Astrocyte (in vitro differentiated cells and primary cell): ENCODE results near the gene NAV2. TPM values are rescaled to one million over a fixed set of nuclear protein-coding genes. Genes with fewer than 3 reads are reported as not detected.

Source experiments
- DNase-seq: peaks from one replicate; pipeline ENCODE4 v3.0.0-alpha.2; 2010; ENCODE audit warnings: low read depth
- FAIRE-seq: peaks from 2 replicates; lab custom pipeline; 2011; peaks lifted over from hg19 to GRCh38; lab: Jason Lieb, UNC
- H2AFZ ChIP-seq: 2 replicates; pipeline ENCODE4 v1.6.0; 2012; ENCODE audit warnings: low read depth, low read length, inconsistent platforms
- H3K27ac ChIP-seq: 2 replicates; pipeline ENCODE4 v1.5.1; 2011; ENCODE audit warnings: low read depth, low read length, inconsistent platforms
- H3K27me3 ChIP-seq: 2 replicates; pipeline ENCODE4 v1.6.0; 2011; ENCODE audit warnings: low read length, inconsistent platforms; ENCODE audit not compliant: insufficient read depth
- H3K36me3 ChIP-seq: 2 replicates; pipeline ENCODE4 v1.5.1; 2011; ENCODE audit warnings: low read length, inconsistent platforms; ENCODE audit not compliant: insufficient read depth
- H3K4me1 ChIP-seq: 2 replicates; pipeline ENCODE4 v1.5.1; 2011; ENCODE audit warnings: low read length, inconsistent platforms; ENCODE audit not compliant: insufficient read depth
- H3K4me2 ChIP-seq: 2 replicates; pipeline ENCODE4 v1.6.0; 2012; ENCODE audit warnings: low read length, inconsistent platforms
- H3K4me3 ChIP-seq: 2 replicates; pipeline ENCODE4 v1.5.1; 2011; ENCODE audit warnings: low read depth, mild to moderate bottlenecking, low read length, inconsistent platforms; ENCODE audit not compliant: insufficient read depth
- H3K79me2 ChIP-seq: 2 replicates; pipeline ENCODE4 v1.6.0; 2012; ENCODE audit warnings: mild to moderate bottlenecking, low read length, inconsistent platforms; ENCODE audit not compliant: insufficient read depth
- H3K9ac ChIP-seq: 2 replicates; pipeline ENCODE4 v1.6.0; 2012; ENCODE audit warnings: mild to moderate bottlenecking, low read length, inconsistent platforms
- H3K9me3 ChIP-seq: 2 replicates; pipeline ENCODE4 v1.5.1; 2012; ENCODE audit warnings: low read depth, mild to moderate bottlenecking, low read length, inconsistent platforms; ENCODE audit not compliant: insufficient read depth
- H4K20me1 ChIP-seq: 2 replicates; pipeline ENCODE4 v1.6.0; 2012; ENCODE audit warnings: low read length, inconsistent platforms; ENCODE audit not compliant: insufficient read depth
- H3K27ac Mint-ChIP-seq: one replicate; pipeline ENCODE4 v1.8.0; 2021; ENCODE audit warnings: mild to moderate bottlenecking, mixed read lengths; ENCODE audit not compliant: unreplicated experiment
- H3K27me3 Mint-ChIP-seq: one replicate; pipeline ENCODE4 v1.8.0; 2021; ENCODE audit warnings: low read depth, mixed read lengths; ENCODE audit not compliant: unreplicated experiment
- H3K36me3 Mint-ChIP-seq: one replicate; pipeline ENCODE4 v1.8.0; 2021; ENCODE audit warnings: low read depth, mixed read lengths; ENCODE audit not compliant: unreplicated experiment
- H3K4me1 Mint-ChIP-seq: one replicate; pipeline ENCODE4 v1.8.0; 2021; ENCODE audit warnings: low read depth, mixed read lengths; ENCODE audit not compliant: unreplicated experiment
- H3K4me3 Mint-ChIP-seq: one replicate; pipeline ENCODE4 v1.8.0; 2021; ENCODE audit warnings: mild to moderate bottlenecking, moderate library complexity, mixed read lengths; ENCODE audit not compliant: unreplicated experiment
- H3K9me3 Mint-ChIP-seq: one replicate; pipeline ENCODE4 v1.8.0; 2021; ENCODE audit warnings: mild to moderate bottlenecking, mixed read lengths; ENCODE audit not compliant: unreplicated experiment
- CTCF ChIP-seq: IDR thresholded peaks from 2 replicates; pipeline ENCODE4 v1.5.1; 2011; ENCODE audit warnings: low read depth, mild to moderate bottlenecking, inconsistent platforms, low read length, moderate library complexity; ENCODE audit not compliant: insufficient read depth
- EZH2 ChIP-seq: IDR thresholded peaks from 2 replicates; pipeline ENCODE4 v1.6.1; 2012; ENCODE audit warnings: mild to moderate bottlenecking, low read length, inconsistent platforms; ENCODE audit not compliant: insufficient read depth
- total RNA-seq: library from RNA; stranded (reverse); gene quantifications from 2 replicates; pipeline ENCODE4 v1.2.1, GENCODE V29; 2021

NAV2 gene
- total RNA-seq, 1 donor from 2014 or later = 20.6 TPM

- no peak for FAIRE-seq
- Histone ChIP-seq H3K4me3 (no peak overlapping the region), H3K79me2 (no peaks in the 10 kb centered on the region), H4K20me1 (no peaks in the 10 kb centered on the region), H3K4me1 (no peaks in the 10 kb centered on the region), H3K27ac (no peak overlapping the region), H3K4me2 (no peak overlapping the region), H3K9ac (no peak overlapping the region), H3K36me3 (no peaks in the 10 kb centered on the region), H2AFZ (no peak overlapping the region), H3K27me3 (no peaks in the 10 kb centered on the region), H3K9me3 (no peaks in the 10 kb centered on the region)
- peaks cover 39% of the 10 kb centered on the region for H3K27me3 Mint-ChIP-seq
- no peaks in the 10 kb centered on the region for H3K4me1 Mint-ChIP-seq
- no peak overlapping the region for H3K4me3 Mint-ChIP-seq
- no peak for TF ChIP-seq CTCF
- no peak for TF ChIP-seq EZH2
- no peak for DNase-seq
- no peak overlapping the region for H3K27ac Mint-ChIP-seq
- peaks cover 2% of the 10 kb centered on the region for H3K9me3 Mint-ChIP-seq
- H3K36me3 Mint-ChIP-seq = peaks cover 2% of the 10 kb centered on the region
Observed at GRCh38 chr11:19696073-19696472, 16.6 kb upstream of the NAV2 start.

DNA sequence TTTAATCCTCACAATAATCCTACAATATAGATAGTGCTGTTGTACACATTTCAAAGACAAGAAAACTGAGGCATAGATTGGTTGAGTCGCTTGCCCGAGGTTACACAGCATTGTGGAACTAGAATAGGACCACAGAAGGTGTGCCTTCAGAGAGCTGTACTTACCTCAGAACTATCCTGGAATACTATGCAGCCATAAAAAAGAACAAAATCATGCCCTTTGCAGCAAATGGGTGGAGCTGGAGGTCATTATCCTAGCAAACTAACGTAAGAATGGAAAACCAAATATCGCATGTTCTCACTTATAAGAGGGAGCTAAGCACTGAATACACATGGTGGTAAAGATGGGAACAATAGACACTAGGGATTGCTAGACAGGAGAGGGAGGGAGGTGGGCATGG, 15.7 kb upstream of the NAV2 start:
- H3K27me3 Mint-ChIP-seq = peaks cover 47% of the 10 kb centered on the region
- Histone ChIP-seq H3K4me1 (no peaks in the 10 kb centered on the region), H3K4me2 (no peak overlapping the region), H3K9ac (no peak overlapping the region), H3K9me3 (no peaks in the 10 kb centered on the region), H3K4me3 (no peak overlapping the region), H3K79me2 (no peaks in the 10 kb centered on the region), H2AFZ (no peak overlapping the region), H3K36me3 (no peaks in the 10 kb centered on the region), H3K27ac (no peak overlapping the region), H4K20me1 (no peaks in the 10 kb centered on the region), H3K27me3 (no peaks in the 10 kb centered on the region)
- no peak overlapping the region for H3K4me3 Mint-ChIP-seq
- H3K27ac Mint-ChIP-seq = no peak overlapping the region
- DNase-seq = no peak
- no peaks in the 10 kb centered on the region for H3K4me1 Mint-ChIP-seq
- no peak for FAIRE-seq
- H3K36me3 Mint-ChIP-seq = no peaks in the 10 kb centered on the region
- TF ChIP-seq CTCF (no peak), EZH2 (no peak)
- H3K9me3 Mint-ChIP-seq = peaks cover 2% of the 10 kb centered on the region

DNA sequence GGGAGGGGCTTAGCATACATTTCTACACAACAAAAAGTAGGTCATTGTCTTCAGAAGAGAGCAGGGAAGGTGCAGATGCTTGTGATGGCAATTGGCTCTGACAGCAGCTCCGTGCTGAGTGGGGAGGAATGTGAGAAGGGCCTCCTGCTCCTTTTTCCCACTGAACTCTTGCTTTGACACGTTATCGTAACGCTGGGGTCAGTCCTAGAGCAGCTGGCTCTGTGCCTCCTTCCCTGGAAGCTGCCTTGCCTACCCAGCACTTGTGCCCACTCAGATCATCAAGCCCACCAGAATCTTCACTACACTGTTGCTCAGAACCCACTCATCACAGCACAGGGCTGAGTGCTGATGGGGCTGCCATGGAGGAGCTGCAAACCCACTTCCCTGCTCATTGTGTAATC, 14.9 kb upstream of the NAV2 start:
- DNase-seq (no peak), FAIRE-seq (no peak)
- Histone ChIP-seq H3K36me3 (no peaks in the 10 kb centered on the region), H2AFZ (no peak overlapping the region), H3K9me3 (no peaks in the 10 kb centered on the region), H3K79me2 (no peaks in the 10 kb centered on the region), H4K20me1 (no peaks in the 10 kb centered on the region), H3K4me1 (no peaks in the 10 kb centered on the region), H3K4me3 (no peak overlapping the region), H3K27me3 (no peaks in the 10 kb centered on the region), H3K27ac (no peak overlapping the region), H3K4me2 (no peak overlapping the region), H3K9ac (no peak overlapping the region)
- Mint-ChIP-seq H3K4me3 (no peak overlapping the region), H3K27me3 (peaks cover 43% of the 10 kb centered on the region), H3K36me3 (no peaks in the 10 kb centered on the region), H3K4me1 (no peaks in the 10 kb centered on the region), H3K9me3 (peaks cover 2% of the 10 kb centered on the region), H3K27ac (no peak overlapping the region)
- TF ChIP-seq CTCF = no peak
- no peak for TF ChIP-seq EZH2
